Body of pancreas (tissue), 4 donors: ENCODE data around the gene TSPOAP1.
A peak's percentile ranks its signal among the peaks of the same experiment; 100 is the strongest.

Experiments
- POLR2A ChIP-seq, 3 donors: fragments of 450-650 bp; IDR thresholded peaks; one replicate each; pipeline ENCODE4 v1.6.1; 2016; ENCODE audit warnings: antibody characterized with exemption in 3 of 3, mild to moderate bottlenecking in 2 of 3
- TF ChIP-seq, protein P1 (sequence below), 7 experiments: fragments of 450-650 bp in 4 of 7; fragments of 200-600 bp in 3 of 7; sonication (generic) in 3 of 7; IDR thresholded peaks; one replicate each; pipeline ENCODE4 v1.5.1; 2016 to 2019; ENCODE audit warnings: antibody characterized with exemption in 7 of 7

DNA sequence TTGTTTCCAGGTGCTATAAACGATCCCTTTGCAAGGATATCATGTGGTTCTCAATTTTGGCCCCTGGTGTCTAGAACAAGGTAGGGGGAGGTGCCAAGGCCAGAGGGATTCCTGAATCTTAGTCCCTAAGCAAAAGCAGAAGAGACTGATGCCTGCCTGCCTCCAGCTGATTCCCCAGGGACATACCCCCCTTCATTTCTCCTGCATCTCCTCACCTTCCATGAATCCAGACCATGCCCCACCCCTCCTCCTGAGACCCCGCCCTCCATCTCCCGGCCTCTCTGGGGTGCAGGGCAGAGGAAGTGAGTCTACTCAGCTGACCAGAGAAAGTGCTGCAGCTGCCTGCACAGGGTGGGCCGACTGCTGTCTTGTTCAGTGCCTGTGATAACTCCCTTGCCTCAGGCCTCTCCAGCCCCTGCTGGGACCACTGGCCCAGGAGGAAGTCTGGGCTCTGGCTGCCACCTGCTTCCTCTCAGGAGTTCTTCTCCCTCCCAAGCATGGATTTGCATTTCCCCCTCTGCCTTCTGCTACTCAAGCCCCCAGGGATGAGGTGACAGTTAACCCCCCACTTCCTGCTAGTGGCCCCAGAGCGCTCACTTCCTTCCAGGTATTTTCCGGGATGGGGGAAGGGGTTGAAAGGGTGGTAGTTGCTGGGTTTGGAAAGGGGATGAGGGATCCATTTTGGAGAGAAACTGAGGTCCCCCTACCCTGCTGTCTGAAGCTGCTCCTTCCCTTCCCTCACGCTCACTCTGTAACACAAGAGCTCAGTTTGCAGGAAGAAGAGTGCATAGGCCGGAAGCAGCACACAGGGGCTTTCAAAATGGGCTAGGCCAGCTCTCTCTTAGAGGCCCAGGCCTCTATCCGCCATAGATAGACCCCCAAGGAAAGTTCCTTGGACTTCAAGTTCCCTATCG lies 10.5 kb upstream of the TSPOAP1 start:
- TF ChIP-seq, protein P1, sequence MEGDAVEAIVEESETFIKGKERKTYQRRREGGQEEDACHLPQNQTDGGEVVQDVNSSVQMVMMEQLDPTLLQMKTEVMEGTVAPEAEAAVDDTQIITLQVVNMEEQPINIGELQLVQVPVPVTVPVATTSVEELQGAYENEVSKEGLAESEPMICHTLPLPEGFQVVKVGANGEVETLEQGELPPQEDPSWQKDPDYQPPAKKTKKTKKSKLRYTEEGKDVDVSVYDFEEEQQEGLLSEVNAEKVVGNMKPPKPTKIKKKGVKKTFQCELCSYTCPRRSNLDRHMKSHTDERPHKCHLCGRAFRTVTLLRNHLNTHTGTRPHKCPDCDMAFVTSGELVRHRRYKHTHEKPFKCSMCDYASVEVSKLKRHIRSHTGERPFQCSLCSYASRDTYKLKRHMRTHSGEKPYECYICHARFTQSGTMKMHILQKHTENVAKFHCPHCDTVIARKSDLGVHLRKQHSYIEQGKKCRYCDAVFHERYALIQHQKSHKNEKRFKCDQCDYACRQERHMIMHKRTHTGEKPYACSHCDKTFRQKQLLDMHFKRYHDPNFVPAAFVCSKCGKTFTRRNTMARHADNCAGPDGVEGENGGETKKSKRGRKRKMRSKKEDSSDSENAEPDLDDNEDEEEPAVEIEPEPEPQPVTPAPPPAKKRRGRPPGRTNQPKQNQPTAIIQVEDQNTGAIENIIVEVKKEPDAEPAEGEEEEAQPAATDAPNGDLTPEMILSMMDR (IDR thresholded peaks at IDR 0.05), result no peak
- peak in 1 of 3 donors; percentile 51 for TF ChIP-seq POLR2A (IDR thresholded peaks at IDR 0.05)
